SK-N-SH (cell line): ENCODE measurements around the gene CNRIP1. TPM values are rescaled to one million over a fixed set of nuclear protein-coding genes. Genes with fewer than 3 reads are reported as not detected.

Source experiments
- CTCF ChIA-PET: fragments of 300-600, 350-600 bp; formaldehyde crosslinking; extraction: SDS; loops from one replicate; lab custom pipeline; 2021; lab: Yijun Ruan, JAX
- POLR2A ChIA-PET: fragments of 350-600 bp; sonication (Branson Sonifier 250); formaldehyde crosslinking; extraction: SDS; loops from one replicate; lab custom pipeline; 2020; ENCODE audit warnings: antibody characterized with exemption, inconsistent platforms; lab: Yijun Ruan, JAX
- DNase-seq: peaks from one replicate; pipeline ENCODE4 v3.0.0; 2012
- H2AFZ ChIP-seq: fragments of 200-600 bp; sonication (generic); 2 replicates; pipeline ENCODE4 v1.8.1; 2016; ENCODE audit warnings: antibody characterized with exemption, mild to moderate bottlenecking, low read depth
- H3F3A ChIP-seq: fragments of 200-600 bp; sonication (generic); replicated peaks from 2 replicates; pipeline ENCODE3; 2016; ENCODE audit warnings: antibody characterized with exemption, mild to moderate bottlenecking; ENCODE audit not compliant: insufficient read depth
- H3K27ac ChIP-seq, 2 experiments: fragments of 200-500 bp in 1 of 2; fragments of 200-600 bp in 1 of 2; sonication (Bioruptor generic) in 1 of 2; sonication (generic), shearing (Covaris generic) in 1 of 2; 2 replicates each; pipeline versions ENCODE4 v1.5.1 to v1.6.1; 2014 to 2016; ENCODE audit warnings: low read depth in 2 of 2, inconsistent platforms in 1 of 2, low read length in 1 of 2, mild to moderate bottlenecking in 1 of 2, mixed read lengths in 1 of 2
- H3K27me3 ChIP-seq: fragments of 200-600 bp; sonication (generic), shearing (Covaris generic); 2 replicates; pipeline ENCODE4 v1.6.1; 2016; ENCODE audit warnings: mixed run types; ENCODE audit not compliant: insufficient read depth
- H3K36me3 ChIP-seq, 2 experiments: fragments of 200-500 bp in 1 of 2; fragments of 200-600 bp in 1 of 2; sonication (Bioruptor generic) in 1 of 2; sonication (generic) in 1 of 2; replicated peaks in 1 of 2; 2 replicates each; pipeline versions ENCODE3 to v1.5.1; 2014 to 2016; ENCODE audit warnings: low read length in 1 of 2, mild to moderate bottlenecking in 1 of 2; ENCODE audit not compliant: insufficient read depth in 2 of 2, control insufficient read depth in 1 of 2
- H3K4me1 ChIP-seq, 2 experiments: fragments of 200-500 bp in 1 of 2; fragments of 200-600 bp in 1 of 2; sonication (Bioruptor generic) in 1 of 2; sonication (generic), shearing (Covaris generic) in 1 of 2; 2 replicates each; pipeline versions ENCODE4 v1.5.1 to v1.6.1; 2014 to 2016; ENCODE audit warnings: low read depth in 1 of 2, low read length in 1 of 2, mixed run types in 1 of 2; ENCODE audit not compliant: insufficient read depth in 2 of 2, control insufficient read depth in 1 of 2
- H3K4me2 ChIP-seq: fragments of 200-600 bp; sonication (generic), shearing (Covaris generic); 2 replicates; pipeline ENCODE4 v1.6.1; 2017; ENCODE audit warnings: mixed run types
- H3K4me3 ChIP-seq, 2 experiments: fragments of 200-500 bp in 1 of 2; fragments of 200-600 bp in 1 of 2; sonication (Bioruptor generic) in 1 of 2; sonication (generic), shearing (Covaris generic) in 1 of 2; 2 replicates each; pipeline versions ENCODE4 v1.5.1 to v1.8.1; 2014 to 2016; ENCODE audit warnings: low read depth in 2 of 2, inconsistent platforms in 1 of 2, low read length in 1 of 2, mild to moderate bottlenecking in 1 of 2, mixed read lengths in 1 of 2, moderate library complexity in 1 of 2
- H3K79me2 ChIP-seq: fragments of 200-600 bp; sonication (generic); 2 replicates; pipeline ENCODE4 v1.8.1; 2017; ENCODE audit warnings: mild to moderate bottlenecking; ENCODE audit not compliant: insufficient read depth
- H3K9ac ChIP-seq: fragments of 200-600 bp; sonication (generic); 2 replicates; pipeline ENCODE4 v1.6.1; 2017; ENCODE audit warnings: mixed run types
- H3K9me2 ChIP-seq: fragments of 200-600 bp; sonication (generic); 2 replicates; pipeline ENCODE4 v1.6.1; 2017; ENCODE audit warnings: mixed run types
- H3K9me3 ChIP-seq: fragments of 200-600 bp; sonication (generic); 2 replicates; pipeline ENCODE4 v1.6.1; 2017; ENCODE audit warnings: mixed run types, mild to moderate bottlenecking, moderate library complexity
- H4K20me1 ChIP-seq: fragments of 200-600 bp; sonication (generic); 2 replicates; pipeline ENCODE4 v1.6.1; 2017; ENCODE audit warnings: mild to moderate bottlenecking, mixed run types; ENCODE audit not compliant: insufficient read depth
- EP300 ChIP-seq, 2 experiments: IDR thresholded peaks; 2 replicates each; pipeline versions ENCODE4 v1.4.0 to v1.6.1; 2012; ENCODE audit warnings: borderline replicate concordance in 1 of 2, low read depth in 1 of 2, low read length in 1 of 2
- FOSL2 ChIP-seq: IDR thresholded peaks from 2 replicates; pipeline ENCODE4 v1.4.0; 2012; ENCODE audit warnings: low read depth, mild to moderate bottlenecking, moderate library complexity, borderline replicate concordance
- FOXM1 ChIP-seq: IDR thresholded peaks from 2 replicates; pipeline ENCODE4 v1.4.0; 2012; ENCODE audit warnings: low read depth, mild to moderate bottlenecking
- GABPA ChIP-seq: IDR thresholded peaks from 2 replicates; pipeline ENCODE4 v1.4.0; 2012; ENCODE audit warnings: low read depth, mild to moderate bottlenecking
- GATA2 ChIP-seq: sonication (generic); formaldehyde crosslinking; IDR thresholded peaks from 2 replicates; pipeline ENCODE4 v1.5.0; 2020; ENCODE audit warnings: mild to moderate bottlenecking, missing genetic modification reagents
- JUND ChIP-seq: IDR thresholded peaks from 2 replicates; pipeline ENCODE4 v1.4.0; 2012
- MEF2A ChIP-seq: IDR thresholded peaks from 2 replicates; pipeline ENCODE4 v1.4.0; 2012; ENCODE audit warnings: low read depth, borderline replicate concordance
- MXI1 ChIP-seq: IDR thresholded peaks from 2 replicates; pipeline ENCODE4 v1.6.1; 2012; ENCODE audit warnings: mild to moderate bottlenecking, low read depth, low read length, improper control_type of control experiment
- PBX3 ChIP-seq: IDR thresholded peaks from 2 replicates; pipeline ENCODE4; 2012
- RCOR1 ChIP-seq: fragments of 150-350 bp; IDR thresholded peaks from 2 replicates; pipeline ENCODE4 v1.6.1; 2017; ENCODE audit warnings: antibody characterized with exemption, low read length
- RFX5 ChIP-seq: IDR thresholded peaks from 2 replicates; pipeline ENCODE4 v1.6.1; 2012; ENCODE audit warnings: mild to moderate bottlenecking, improper control_type of control experiment, low read length
- RXRA ChIP-seq: IDR thresholded peaks from 2 replicates; pipeline ENCODE4 v1.4.0; 2012; ENCODE audit warnings: low read depth, mild to moderate bottlenecking, borderline replicate concordance
- SMC3 ChIP-seq: IDR thresholded peaks from 2 replicates; pipeline ENCODE4 v1.6.1; 2012; ENCODE audit warnings: low read depth, low read length, improper control_type of control experiment
- TAF1 ChIP-seq: IDR thresholded peaks from 2 replicates; pipeline ENCODE4 v1.6.1; 2012; ENCODE audit warnings: low read depth, mild to moderate bottlenecking, low read length, moderate library complexity, borderline replicate concordance
- TEAD4 ChIP-seq: IDR thresholded peaks from 2 replicates; pipeline ENCODE4 v1.4.0; 2012; ENCODE audit warnings: mild to moderate bottlenecking, borderline replicate concordance; ENCODE audit not compliant: insufficient read depth
- USF1 ChIP-seq: IDR thresholded peaks from 2 replicates; pipeline ENCODE4 v1.4.0; 2012; ENCODE audit warnings: low read depth, borderline replicate concordance
- ZBTB33 ChIP-seq: IDR thresholded peaks from 2 replicates; pipeline ENCODE4 v1.4.0; 2012; ENCODE audit warnings: low read depth, borderline replicate concordance
- WGBS: methylation state at CpG from one replicate; pipeline ENCODE4 v1.1.6; 2017; ENCODE audit warnings: low lambda C conversion rate; 5-methylcytosine and 5-hydroxymethylcytosine counted together
- polyA plus RNA-seq, 3 experiments: library from polyadenylated mRNA; depleted of rRNA; stranded (reverse); fragments of >200 nt; gene quantifications; 2 replicates each; pipeline ENCODE4 v1.2.3, GENCODE V29; 2012

Gene CNRIP1
- polyA plus RNA-seq, 1 of the 3 experiments (the other 2 are of a cell fraction): 55.5 TPM

- Histone ChIP-seq H3F3A (peaks cover 5% of the 10 kb centered on the region), H3K79me2 (peaks cover 84% of the 10 kb centered on the region), H3K27ac (no peak overlapping the region; a peak in 1 of 4 replicates), H3K9me3 (no peaks in the 10 kb centered on the region; the same call in 1 of the 2 replicates), H3K9me2 (no peaks in the 10 kb centered on the region), H3K36me3 (peaks cover 45 to 54% of the 10 kb centered on the region in 2 experiments), H3K4me2 (no peak overlapping the region), H2AFZ (no peak overlapping the region), H3K4me1 (peaks cover 7 to 11% of the 10 kb centered on the region in 2 experiments; a peak in 3 of 4 replicates), H3K27me3 (no peaks in the 10 kb centered on the region), H3K9ac (no peak overlapping the region), H4K20me1 (no peaks in the 10 kb centered on the region), H3K4me3 (no peak overlapping the region)
- DNase-seq: no peak
- WGBS: 77% methylated on average over 2 of the region's 2 CpGs
- ChIA-PET POLR2A (no interaction called here), CTCF (interaction anchor here (0.9 to 1.0 kb wide), 2 partner anchors 22 to 31 kb away, joined by 3 to 4 read pairs; no protein-coding TSS in a partner anchor)
- TF ChIP-seq GATA2 (CRISPR knock-in tag) (no peak), EP300 (IDR thresholded peaks at IDR 0.05; ENCODE audit: borderline replicate concordance in 1 of 2, low read depth in 1 of 2, low read length in 1 of 2) (no peak), MXI1 (no peak), JUND (no peak), RCOR1 (no peak), RXRA (no peak), FOSL2 (no peak)
These were observed 3.6 kb downstream of the CNRIP1 start for GRCh38 chr2:68316111-68316510.

GRCh38 chr2:68311033-68311432 lies 8.7 kb downstream of the CNRIP1 start:
- POLR2A ChIA-PET: no interaction called here
- H3K79me2 ChIP-seq: peaks cover 47% of the 10 kb centered on the region
- H2AFZ ChIP-seq: no peak overlapping the region
- H3K27me3 ChIP-seq: no peaks in the 10 kb centered on the region
- H3K9me2 ChIP-seq: no peaks in the 10 kb centered on the region
- no peak for TF ChIP-seq ZBTB33
- TF ChIP-seq USF1: no peak
- no peak for TF ChIP-seq FOSL2
- TF ChIP-seq TEAD4: no peak
- TF ChIP-seq MEF2A: no peak
- TF ChIP-seq GABPA: no peak
- TF ChIP-seq GATA2 (CRISPR knock-in tag): no peak
- no peak for TF ChIP-seq TAF1
- TF ChIP-seq FOXM1: no peak
- TF ChIP-seq PBX3: no peak
- no peak for TF ChIP-seq SMC3
- no peak for TF ChIP-seq RFX5
- TF ChIP-seq, all 33 proteins: peak for 0
- H3K4me1 ChIP-seq: no peaks in the 10 kb centered on the region; a peak in 1 of 4 replicates
- H4K20me1 ChIP-seq: no peaks in the 10 kb centered on the region
- CTCF ChIA-PET: interaction anchor here (0.6 to 2.6 kb wide), 8 partner anchors 9 to 189 kb away, joined by 3 to 15 read pairs (median 6); partner anchors contain the start of gene CNRIP1
- H3K9me3 ChIP-seq: no peaks in the 10 kb centered on the region; the same call in 1 of the 2 replicates
- H3K4me2 ChIP-seq: no peak overlapping the region
- H3K9ac ChIP-seq: no peak overlapping the region
- H3K36me3 ChIP-seq: peaks cover 44 to 62% of the 10 kb centered on the region in 2 experiments
- no peak for DNase-seq
- no peak overlapping the region for H3K27ac ChIP-seq
- H3K4me3 ChIP-seq: no peak overlapping the region
- no peaks in the 10 kb centered on the region for H3F3A ChIP-seq
